ENCODE data around the gene RARS2.

GRCh38 chr6:87483929-87484328 is 105.9 kb downstream of the RARS2 start:
- TF ChIP-seq CTCF (conservative IDR thresholded peaks at IDR 0.05; ENCODE audit: low read depth, low read length) = peak; percentile 37
- no peak for TF ChIP-seq EZH2 (IDR thresholded peaks at IDR 0.05; ENCODE audit: borderline replicate concordance, low read depth, low read length, poor library complexity, severe bottlenecking)
